OCI-LY7 (cell line): Measurements from ENCODE around the gene GATAD2A. TPM values are rescaled to one million over a fixed set of nuclear protein-coding genes. Genes with fewer than 3 reads are reported as not detected.

Experiments used
- BruUV-seq: library from RNA; stranded (reverse); fragments of 400-500 nt; replicated peaks from 2 replicates; lab custom pipeline; 2021; lab: Mats Ljungman, UMichigan
- CTCF ChIA-PET: fragments of 300-600 bp; sonication (Branson Sonifier 250); formaldehyde crosslinking; loops from one replicate; lab custom pipeline; 2022; ENCODE audit warnings: antibody characterized with exemption; ENCODE audit not compliant: unreplicated experiment; lab: Charles Lee
- POLR2A ChIA-PET: fragments of 300-600 bp; sonication (Branson Sonifier 250); formaldehyde crosslinking; loops from one replicate; lab custom pipeline; 2022; ENCODE audit warnings: antibody characterized with exemption; lab: Charles Lee
- DNase-seq: peaks from one replicate; pipeline ENCODE4 v3.0.0-alpha.2; 2015; ENCODE audit warnings: low spot score
- H2AFZ ChIP-seq: fragments of 200-600 bp; sonication (generic), shearing (Covaris generic); 2 replicates; pipeline ENCODE4 v1.6.1; 2014; ENCODE audit warnings: mild to moderate bottlenecking, antibody characterized with exemption, low read length, moderate library complexity
- H3K27ac ChIP-seq: fragments of 200-600 bp; sonication (generic); 2 replicates; pipeline ENCODE4 v1.5.1; 2014; ENCODE audit warnings: mixed run types, low read depth, mild to moderate bottlenecking, moderate library complexity, low read length, inconsistent platforms; ENCODE audit not compliant: poor library complexity, severe bottlenecking
- H3K36me3 ChIP-seq: fragments of 200-600 bp; sonication (generic); 2 replicates; pipeline ENCODE4 v1.6.1; 2014; ENCODE audit warnings: mild to moderate bottlenecking, antibody characterized with exemption, low read length, moderate library complexity, mixed read lengths; ENCODE audit not compliant: insufficient read depth
- H3K4me1 ChIP-seq: fragments of 200-600 bp; sonication (generic); 2 replicates; pipeline ENCODE4 v1.5.1; 2014; ENCODE audit warnings: mild to moderate bottlenecking, low read length; ENCODE audit not compliant: insufficient read depth, poor library complexity, severe bottlenecking
- H3K4me2 ChIP-seq: fragments of 200-600 bp; sonication (generic); 2 replicates; pipeline ENCODE4 v1.6.1; 2014; ENCODE audit warnings: mild to moderate bottlenecking, low read length
- H3K4me3 ChIP-seq: fragments of 200-600 bp; sonication (generic); 2 replicates; pipeline ENCODE4 v1.5.1; 2014; ENCODE audit warnings: mild to moderate bottlenecking, low read depth, low read length; ENCODE audit not compliant: poor library complexity, severe bottlenecking
- H3K79me2 ChIP-seq: fragments of 200-600 bp; sonication (generic); 2 replicates; pipeline ENCODE4 v1.6.1; 2016; ENCODE audit warnings: low read depth, mild to moderate bottlenecking, low read length, moderate library complexity, mixed read lengths; ENCODE audit not compliant: insufficient read depth
- H3K9me2 ChIP-seq: fragments of 200-600 bp; sonication (generic); 2 replicates; pipeline ENCODE4 v1.6.1; 2016; ENCODE audit warnings: mild to moderate bottlenecking, low read length, mixed read lengths; ENCODE audit not compliant: insufficient read depth
- H3K9me3 ChIP-seq: fragments of 200-600 bp; sonication (generic); 2 replicates; pipeline ENCODE4 v1.6.1; 2014; ENCODE audit warnings: mild to moderate bottlenecking, mixed run types, low read length, mixed read lengths
- H4K20me1 ChIP-seq: fragments of 200-600 bp; sonication (generic); 2 replicates; pipeline ENCODE4 v1.6.1; 2014; ENCODE audit warnings: mild to moderate bottlenecking, antibody characterized with exemption, low read length, moderate library complexity, mixed read lengths; ENCODE audit not compliant: insufficient read depth
- CTCF ChIP-seq: fragments of 200-600 bp; sonication (generic); conservative IDR thresholded peaks from 2 replicates; pipeline ENCODE4 v1.5.1; 2014; ENCODE audit warnings: mild to moderate bottlenecking, antibody characterized with exemption, low read length, moderate library complexity, mixed read lengths
- EZH2phosphoT487 ChIP-seq: fragments of 200-600 bp; sonication (generic); IDR thresholded peaks from 2 replicates; pipeline ENCODE4 v1.6.1; 2018; ENCODE audit warnings: low read depth, borderline replicate concordance, mild to moderate bottlenecking, mixed run types, antibody characterized with exemption, low read length, moderate library complexity, mixed read lengths
- intact Hi-C: fragments of 100-400 bp; cut with micrococcal nuclease; formaldehyde crosslinking; loops from one replicate; pipeline ENCODE4 v1.10.0; 2022; ENCODE audit not compliant: unreplicated experiment
- total RNA-seq, 2 experiments: library from RNA; depleted of rRNA in 1 of 2; stranded (reverse); fragments of >200 nt in 1 of 2; shearing (Covaris generic) in 1 of 2; gene quantifications; 2 replicates each; pipeline ENCODE4 v1.2.3, GENCODE V29; 2014 to 2022

The GATAD2A gene
- total RNA-seq, 2 experiments from 2014 or later, result 62.8 to 156 TPM

GRCh38 chr19:19421299-19421696 is 15.8 kb downstream of the GATAD2A start:
- no peak overlapping the region for H3K27ac ChIP-seq
- peaks cover 36% of the 10 kb centered on the region for H3K36me3 ChIP-seq
- no peak overlapping the region for H3K4me3 ChIP-seq
- intact Hi-C loops, result no loop called here
- H2AFZ ChIP-seq, result no peak overlapping the region
- H3K4me2 ChIP-seq, result no peak overlapping the region
- no TSS peak for BruUV-seq
- H3K9me3 ChIP-seq, result no peaks in the 10 kb centered on the region
- H3K9me2 ChIP-seq, result no peaks in the 10 kb centered on the region
- DNase-seq, result no peak
- CTCF ChIA-PET, result no interaction called here
- POLR2A ChIA-PET, result no interaction called here
- peaks cover 97% of the 10 kb centered on the region for H3K79me2 ChIP-seq
- H4K20me1 ChIP-seq, result peaks cover 22% of the 10 kb centered on the region
- TF ChIP-seq EZH2phosphoT487 (no peak), CTCF (no peak)
- peaks cover 12% of the 10 kb centered on the region for H3K4me1 ChIP-seq

GRCh38 chr19:19422156-19422555 is 16.7 kb downstream of the GATAD2A start:
- no TSS peak for BruUV-seq
- TF ChIP-seq EZH2phosphoT487 (no peak), CTCF (no peak)
- Histone ChIP-seq H3K4me2 (no peak overlapping the region), H3K9me2 (no peaks in the 10 kb centered on the region), H3K9me3 (no peaks in the 10 kb centered on the region), H3K36me3 (peaks cover 36% of the 10 kb centered on the region), H3K27ac (no peak overlapping the region), H4K20me1 (peaks cover 26% of the 10 kb centered on the region), H3K4me3 (no peak overlapping the region), H3K4me1 (peaks cover 12% of the 10 kb centered on the region), H3K79me2 (peaks cover 97% of the 10 kb centered on the region), H2AFZ (no peak overlapping the region)
- DNase-seq, result no peak
- ChIA-PET POLR2A (no interaction called here), CTCF (no interaction called here)
- intact Hi-C loops, result no loop called here

- no peaks in the 10 kb centered on the region for H3K9me2 ChIP-seq
- no peak overlapping the region for H2AFZ ChIP-seq
- BruUV-seq, result no TSS peak
- H3K4me2 ChIP-seq, result no peak overlapping the region
- DNase-seq, result no peak
- no peak overlapping the region for H3K27ac ChIP-seq
- POLR2A ChIA-PET, result interaction anchor here (0.5 kb wide), 1 partner anchor 84 kb away, joined by 4 read pairs; no protein-coding TSS in a partner anchor
- no peak overlapping the region for H3K4me3 ChIP-seq
- peaks cover 47% of the 10 kb centered on the region for H3K36me3 ChIP-seq
- H3K79me2 ChIP-seq, result peaks cover 97% of the 10 kb centered on the region
- TF ChIP-seq EZH2phosphoT487 (no peak), CTCF (no peak)
- no peaks in the 10 kb centered on the region for H3K9me3 ChIP-seq
- peaks cover 7% of the 10 kb centered on the region for H3K4me1 ChIP-seq
- CTCF ChIA-PET, result no interaction called here
- H4K20me1 ChIP-seq, result peaks cover 24% of the 10 kb centered on the region
- intact Hi-C loops, result no loop called here
These were observed 17.8 kb downstream of the GATAD2A start for GRCh38 chr19:19423322-19423721.
